UCSD-AML1 (cell line): ENCODE results near the gene RSPH3.

Experiments used
- DNase-seq: peaks from one replicate; lab custom pipeline; 2025; ENCODE audit not compliant: unreplicated experiment; lab: John Stamatoyannopoulos, UW

RSPH3 gene

GRCh38 chr6:158938220-158938619 is 61.8 kb downstream of the RSPH3 start:
- no peak for DNase-seq

DNA sequence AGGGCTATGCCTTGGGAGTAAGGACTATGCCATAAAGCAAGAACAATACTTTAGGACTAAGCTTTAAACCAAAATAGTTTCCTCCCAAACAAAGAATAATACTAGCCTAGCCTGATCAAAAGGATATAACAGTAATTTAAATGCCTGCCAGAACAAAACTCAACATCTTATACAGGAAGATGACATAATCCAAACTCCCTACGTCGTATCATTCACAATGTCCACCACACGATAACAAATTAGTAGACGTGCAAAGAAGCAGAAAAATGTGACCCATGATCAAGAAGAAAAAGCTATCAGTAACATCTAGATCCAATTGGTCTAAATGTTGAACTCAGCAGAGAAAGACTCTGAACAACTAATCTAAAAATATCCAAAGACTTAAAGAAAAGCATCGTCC is 65.8 kb downstream of the RSPH3 start:
- DNase-seq: no peak

- no peak for DNase-seq
Measured at GRCh38 chr6:158933079-158933595, 66.9 kb downstream of the RSPH3 start.

- no peak for DNase-seq
Measured at GRCh38 chr6:158928068-158928467, 71.9 kb downstream of the RSPH3 start.

- DNase-seq: no peak
Measured at GRCh38 chr6:158926414-158926813, 73.6 kb downstream of the RSPH3 start.

- DNase-seq: no peak
Measured at GRCh38 chr6:158924499-158925455, 75.2 kb downstream of the RSPH3 start.

DNA sequence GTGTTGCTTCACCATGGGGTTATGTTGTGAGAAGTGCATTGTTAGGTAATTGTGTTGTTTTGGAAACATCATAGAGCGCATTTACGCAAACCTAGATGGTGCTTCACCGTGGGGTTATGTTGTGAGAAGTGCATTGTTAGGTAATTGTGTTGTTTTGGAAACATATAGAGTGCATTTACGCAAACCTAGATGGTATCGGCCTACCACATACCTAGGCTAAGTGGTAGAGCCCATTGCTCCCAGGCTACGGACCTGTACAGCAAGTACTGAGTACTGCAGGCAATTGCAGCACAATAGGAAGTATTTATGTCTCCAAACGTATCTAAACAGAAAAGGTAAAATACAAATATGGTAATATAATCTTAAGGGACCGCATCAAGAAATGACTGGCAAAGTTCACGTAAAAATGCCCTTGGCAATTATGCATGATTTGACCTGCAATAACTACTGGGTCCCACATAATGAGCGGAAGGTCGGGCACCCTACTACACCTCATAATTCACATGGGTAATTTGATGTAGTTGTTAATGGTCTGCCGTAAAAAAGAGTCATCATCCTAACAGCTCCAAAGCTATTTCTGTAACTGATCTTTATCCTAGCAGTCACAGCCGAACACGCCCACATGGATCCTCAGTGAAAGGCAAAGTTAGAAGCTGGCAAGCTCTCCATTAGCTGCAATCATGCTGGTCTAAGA is 76.0 kb downstream of the RSPH3 start:
- no peak for DNase-seq
